ENCODE data around the gene MGARP. TPM values are rescaled to one million over a fixed set of nuclear protein-coding genes. Genes with fewer than 3 reads are reported as not detected.

The MGARP gene
- polyA plus RNA-seq, 1 donor (not counting 4 experiments of a cell fraction or from before 2014, with no cell fraction given): 0.94 TPM

DNA sequence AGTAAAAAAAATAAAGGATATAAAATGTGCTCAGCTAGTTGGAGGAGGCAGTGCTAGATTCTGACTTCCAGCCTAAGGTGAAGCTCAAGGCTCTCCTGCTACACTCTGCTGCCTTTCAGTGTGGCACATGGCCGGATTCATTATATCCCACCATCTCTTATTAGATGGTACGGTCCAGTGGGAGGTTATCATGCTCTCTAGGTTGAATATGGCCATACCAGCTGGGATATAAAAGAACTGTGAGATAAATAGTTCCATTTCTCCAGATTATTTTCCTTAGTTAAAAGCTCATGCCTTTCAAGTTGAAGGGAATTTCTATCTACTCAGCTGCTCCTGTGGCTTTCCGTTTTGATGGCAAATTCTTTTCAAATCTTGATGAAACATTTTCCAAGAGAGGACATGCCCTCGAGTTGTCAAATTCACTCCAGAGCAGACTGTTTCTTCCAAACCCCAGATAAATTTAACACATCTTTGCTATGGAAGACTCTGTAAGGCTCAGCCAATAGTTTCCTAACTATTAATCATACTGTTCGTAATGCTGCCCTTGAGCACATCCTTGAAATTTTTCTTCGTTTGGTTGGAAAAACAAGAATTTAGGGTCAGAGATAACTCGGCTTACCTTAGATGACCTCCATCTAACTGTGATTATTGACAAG, 2.2 kb upstream of the MGARP start:
- no peak overlapping the region for H2AFZ ChIP-seq (ENCODE audit: control insufficient read depth, low read length)
- dilution Hi-C loops (cut with MboI; ENCODE audit: extremely low pct_ligation_motif_present, low sequenced_read_pairs): no loop called here
- no peak overlapping the region for H3K4me2 ChIP-seq (ENCODE audit: control insufficient read depth, extremely low read depth, insufficient read depth, low read depth, low read length)
- DNase-seq (ENCODE audit: low read depth, low spot score): no peak
- no peaks in the 10 kb centered on the region for H3K4me1 ChIP-seq (ENCODE audit: control insufficient read depth, extremely low read depth, insufficient read depth, low read length)
- H3K9me3 ChIP-seq (ENCODE audit: control insufficient read depth, low read depth, low read length): no peaks in the 10 kb centered on the region
- no peaks in the 10 kb centered on the region for H3K79me2 ChIP-seq (ENCODE audit: control insufficient read depth, insufficient read depth, low read length)
- no peaks in the 10 kb centered on the region for H4K20me1 ChIP-seq (ENCODE audit: control insufficient read depth, extremely low read depth, insufficient read depth, low read length)
- no peak overlapping the region for H3K9ac ChIP-seq (ENCODE audit: control insufficient read depth, extremely low read depth, insufficient read depth, low read length)
- no peak overlapping the region for H3K27ac ChIP-seq (ENCODE audit: control insufficient read depth, insufficient read depth, low read length)
- H3K36me3 ChIP-seq (ENCODE audit: control insufficient read depth in 2 of 2, extremely low read depth in 1 of 2, insufficient read depth in 2 of 2, low read length in 2 of 2): no peaks in the 10 kb centered on the region
- no peak for TF ChIP-seq CTCF (optimal IDR thresholded peaks at IDR 0.05 in 1 of 3, IDR thresholded peaks at IDR 0.05 in 1 of 3, conservative IDR thresholded peaks at IDR 0.05 in 1 of 3; ENCODE audit: extremely low read depth in 1 of 3, insufficient read depth in 2 of 3, low read length in 3 of 3)
- TF ChIP-seq EZH2 (IDR thresholded peaks at IDR 0.05; ENCODE audit: low read length): no peak
- no peaks in the 10 kb centered on the region for H3K9me1 ChIP-seq (ENCODE audit: control insufficient read depth, extremely low read depth, insufficient read depth, low read length)
- no peak overlapping the region for H3K4me3 ChIP-seq (ENCODE audit: control insufficient read depth in 2 of 3, extremely low read depth in 1 of 3, insufficient read depth in 2 of 3, low read depth in 1 of 3, low read length in 3 of 3)
- peaks cover 8% of the 10 kb centered on the region for H3K27me3 ChIP-seq (ENCODE audit: control insufficient read depth, extremely low read depth, insufficient read depth, low read length)
- FAIRE-seq: no peak

DNA sequence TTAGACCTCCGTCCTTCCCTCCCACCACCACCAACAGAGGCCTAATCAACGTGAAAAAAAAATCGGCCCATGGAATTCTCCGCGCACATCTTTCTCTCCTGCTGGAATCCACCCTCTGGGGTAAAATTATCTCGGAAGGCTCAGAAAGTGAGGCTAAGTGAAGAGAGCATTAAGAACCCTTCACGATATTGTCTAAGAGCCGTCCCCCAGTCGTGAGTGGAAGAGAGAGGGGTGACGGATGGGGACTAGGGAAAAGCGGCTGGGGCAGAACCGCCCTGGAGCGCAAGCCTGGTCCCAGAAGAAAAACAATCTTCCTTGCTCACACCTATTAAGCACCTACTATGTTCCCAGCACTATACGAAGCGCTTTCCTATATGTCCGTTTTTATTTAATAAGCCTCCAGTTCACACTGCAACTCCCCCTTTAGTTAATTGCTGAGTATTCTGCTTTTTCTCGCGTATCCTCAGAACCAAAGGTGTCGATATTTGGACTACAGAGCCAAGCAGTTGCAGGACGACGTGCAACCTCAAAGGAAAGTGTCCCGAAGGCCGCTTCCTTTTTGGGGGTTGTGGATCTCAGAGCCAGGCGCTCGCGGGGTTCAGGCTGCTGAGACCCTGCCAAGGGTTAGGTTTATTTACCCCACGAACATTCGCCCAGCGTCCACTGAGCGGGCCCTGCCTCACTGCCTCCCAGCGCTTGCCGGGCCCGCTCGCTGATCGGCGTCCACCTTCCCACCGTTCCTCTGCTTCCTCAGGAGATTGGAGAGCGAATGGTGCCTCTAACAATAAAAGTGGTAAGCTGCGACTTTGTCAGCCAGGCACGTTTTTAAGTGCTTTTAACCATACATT, 889 bp downstream of the MGARP start:
- Histone ChIP-seq H3K4me2 (ENCODE audit: control insufficient read depth, extremely low read depth, insufficient read depth, low read depth, low read length) (peak overlapping the region; percentile 96), H3K9me1 (ENCODE audit: control insufficient read depth, extremely low read depth, insufficient read depth, low read length) (no peaks in the 10 kb centered on the region), H3K27me3 (ENCODE audit: control insufficient read depth, extremely low read depth, insufficient read depth, low read length) (peaks cover 8% of the 10 kb centered on the region), H3K27ac (ENCODE audit: control insufficient read depth, insufficient read depth, low read length) (no peak overlapping the region), H3K9me3 (ENCODE audit: control insufficient read depth, low read depth, low read length) (no peaks in the 10 kb centered on the region), H4K20me1 (ENCODE audit: control insufficient read depth, extremely low read depth, insufficient read depth, low read length) (no peaks in the 10 kb centered on the region), H3K9ac (ENCODE audit: control insufficient read depth, extremely low read depth, insufficient read depth, low read length) (no peak overlapping the region), H3K79me2 (ENCODE audit: control insufficient read depth, insufficient read depth, low read length) (no peaks in the 10 kb centered on the region), H3K4me1 (ENCODE audit: control insufficient read depth, extremely low read depth, insufficient read depth, low read length) (no peaks in the 10 kb centered on the region), H3K4me3 (ENCODE audit: control insufficient read depth in 2 of 3, extremely low read depth in 1 of 3, insufficient read depth in 2 of 3, low read depth in 1 of 3, low read length in 3 of 3) (peak overlapping the region in 2 of 3 experiments; percentile 73 to 74), H3K36me3 (ENCODE audit: control insufficient read depth in 2 of 2, extremely low read depth in 1 of 2, insufficient read depth in 2 of 2, low read length in 2 of 2) (no peaks in the 10 kb centered on the region), H2AFZ (ENCODE audit: control insufficient read depth, low read length) (peak overlapping the region; percentile 95)
- FAIRE-seq (no peak), DNase-seq (ENCODE audit: low read depth, low spot score) (no peak)
- TF ChIP-seq CTCF (optimal IDR thresholded peaks at IDR 0.05 in 1 of 3, IDR thresholded peaks at IDR 0.05 in 1 of 3, conservative IDR thresholded peaks at IDR 0.05 in 1 of 3; ENCODE audit: extremely low read depth in 1 of 3, insufficient read depth in 2 of 3, low read length in 3 of 3) (no peak), EZH2 (IDR thresholded peaks at IDR 0.05; ENCODE audit: low read length) (no peak)
- dilution Hi-C loops (cut with MboI; ENCODE audit: extremely low pct_ligation_motif_present, low sequenced_read_pairs): no loop called here
